NT2/D1 (cell line): ENCODE data around the gene NBEAL2.

Source experiments
- SUZ12 ChIP-seq: IDR thresholded peaks from 2 replicates; pipeline ENCODE4 v1.6.1; 2011; ENCODE audit not compliant: insufficient read length, insufficient read depth; ENCODE audit errors: extremely low read depth
- YY1 ChIP-seq: IDR thresholded peaks from 2 replicates; pipeline ENCODE4 v1.6.1; 2011; ENCODE audit not compliant: insufficient read length, insufficient read depth
- ZNF274 ChIP-seq: IDR thresholded peaks from 2 replicates; pipeline ENCODE4 v1.6.1; 2011; ENCODE audit warnings: mild to moderate bottlenecking, low read depth, low read length

- no peak for TF ChIP-seq YY1
- TF ChIP-seq ZNF274, result no peak
- no peak for TF ChIP-seq SUZ12
Measured at GRCh38 chr3:46978985-46979944, at the start of gene NBEAL2.
